ENCODE data around the gene NR3C1.

Gene NR3C1

DNA sequence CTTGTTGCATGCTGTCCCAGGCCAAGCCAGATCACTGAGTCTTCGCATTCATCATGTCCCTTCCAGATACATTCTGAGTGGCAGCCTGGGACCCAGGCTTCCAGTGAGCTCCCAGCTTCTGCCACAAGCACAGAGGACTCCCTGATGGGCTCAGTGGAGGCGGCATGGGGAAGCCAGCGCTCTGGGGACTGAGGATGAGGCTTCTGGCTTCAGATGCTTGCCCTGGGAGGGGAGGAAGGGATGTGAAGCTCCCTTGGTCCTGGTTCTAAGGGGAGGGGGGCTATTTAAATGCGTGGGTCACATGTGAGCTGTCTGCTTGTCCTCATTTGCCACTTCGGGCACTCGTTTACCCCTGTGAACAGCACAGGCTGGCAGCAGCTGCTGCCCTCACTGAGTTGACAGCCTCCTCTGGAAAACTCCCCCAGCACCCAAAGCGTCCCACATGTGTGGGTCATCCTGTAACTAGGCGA lies 174.0 kb downstream of the NR3C1 start:
- DNase-seq, result no peak

DNA sequence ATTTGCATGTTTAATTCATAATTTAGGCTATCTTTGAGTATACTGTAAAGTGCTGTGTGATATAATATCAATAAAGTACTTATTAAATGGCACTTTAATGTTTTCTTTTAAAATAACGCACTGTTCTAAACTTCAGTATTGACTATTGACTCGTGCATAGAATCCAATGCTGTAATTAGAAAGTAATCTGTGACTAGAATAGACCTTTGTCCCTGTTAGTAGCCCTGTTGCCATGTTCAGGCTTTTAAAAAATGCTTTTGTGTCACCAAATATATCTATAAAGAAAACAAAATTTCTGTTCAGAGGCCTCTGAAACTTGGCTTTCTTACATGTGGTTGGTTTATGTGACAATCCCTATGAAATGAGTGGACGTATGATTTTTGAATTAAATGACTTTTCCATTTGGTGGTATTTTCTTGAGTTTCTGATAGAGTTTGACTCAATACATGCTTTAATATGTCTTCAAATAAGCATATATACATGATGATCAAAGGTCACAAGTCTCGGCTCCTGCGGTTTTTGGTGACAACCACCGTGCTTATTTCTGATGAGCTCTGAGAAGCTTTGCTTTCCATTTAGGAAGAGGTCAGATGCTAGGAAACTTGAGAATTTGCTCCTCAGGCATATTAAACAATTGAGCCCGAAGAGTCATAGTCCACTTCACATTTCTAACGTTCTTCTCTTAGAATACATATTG lies 174.7 kb downstream of the NR3C1 start:
- no peak for DNase-seq

All from femur (tissue), 1 donor.